ENCODE measurements around the gene MYF5. TPM values are rescaled to one million over a fixed set of nuclear protein-coding genes. Genes with fewer than 3 reads are reported as not detected.

MYF5 gene
- total RNA-seq, 1 experiment from 2014 or later = not detected

GRCh38 chr12:80720516-80720915, 3.8 kb downstream of the MYF5 start:
- Histone ChIP-seq H3K9me3 (no peaks in the 10 kb centered on the region), H3K36me3 (no peaks in the 10 kb centered on the region), H3K4me3 (no peak overlapping the region), H3K27me3 (no peaks in the 10 kb centered on the region)
- DNase-seq = no peak

- no peak overlapping the region for H3K4me3 ChIP-seq
- no peak for DNase-seq
- H3K9me3 ChIP-seq = no peaks in the 10 kb centered on the region
- H3K27me3 ChIP-seq = no peaks in the 10 kb centered on the region
- H3K36me3 ChIP-seq = no peaks in the 10 kb centered on the region
These were observed 4.6 kb downstream of the MYF5 start for GRCh38 chr12:80721326-80721725.

GRCh38 chr12:80745851-80746505, 29.3 kb downstream of the MYF5 start:
- no peaks in the 10 kb centered on the region for H3K36me3 ChIP-seq
- DNase-seq = no peak
- no peak overlapping the region for H3K4me3 ChIP-seq
- no peaks in the 10 kb centered on the region for H3K9me3 ChIP-seq
- H3K27me3 ChIP-seq = no peaks in the 10 kb centered on the region

- no peak for DNase-seq
- no peaks in the 10 kb centered on the region for H3K9me3 ChIP-seq
- no peaks in the 10 kb centered on the region for H3K36me3 ChIP-seq
- H3K4me3 ChIP-seq = no peak overlapping the region
- H3K27me3 ChIP-seq = no peaks in the 10 kb centered on the region
These were observed 31.1 kb downstream of the MYF5 start for GRCh38 chr12:80747800-80748199.

GRCh38 chr12:80749456-80749855, 32.7 kb downstream of the MYF5 start:
- DNase-seq = no peak
- H3K4me3 ChIP-seq = no peak overlapping the region
- H3K27me3 ChIP-seq = no peaks in the 10 kb centered on the region
- no peaks in the 10 kb centered on the region for H3K9me3 ChIP-seq
- no peaks in the 10 kb centered on the region for H3K36me3 ChIP-seq

GRCh38 chr12:80752464-80752863, 35.8 kb downstream of the MYF5 start:
- H3K4me3 ChIP-seq = no peak overlapping the region
- no peaks in the 10 kb centered on the region for H3K27me3 ChIP-seq
- no peaks in the 10 kb centered on the region for H3K36me3 ChIP-seq
- no peaks in the 10 kb centered on the region for H3K9me3 ChIP-seq
- DNase-seq = no peak

GRCh38 chr12:80754274-80754673, 37.6 kb downstream of the MYF5 start:
- H3K9me3 ChIP-seq = no peaks in the 10 kb centered on the region
- no peak overlapping the region for H3K4me3 ChIP-seq
- H3K36me3 ChIP-seq = no peaks in the 10 kb centered on the region
- H3K27me3 ChIP-seq = no peaks in the 10 kb centered on the region
- no peak for DNase-seq

GRCh38 chr12:80756875-80757274, 40.2 kb downstream of the MYF5 start:
- no peaks in the 10 kb centered on the region for H3K36me3 ChIP-seq
- H3K4me3 ChIP-seq = no peak overlapping the region
- no peak for DNase-seq

GRCh38 chr12:80761838-80762237, 45.1 kb downstream of the MYF5 start:
- no peak for DNase-seq
- Histone ChIP-seq H3K4me3 (no peak overlapping the region), H3K27me3 (no peaks in the 10 kb centered on the region), H3K9me3 (no peaks in the 10 kb centered on the region), H3K36me3 (no peaks in the 10 kb centered on the region)

More at GRCh38 chr12:80756875-80757274, 40.2 kb downstream of the MYF5 start:
- Histone ChIP-seq H3K27me3 (no peaks in the 10 kb centered on the region), H3K9me3 (no peaks in the 10 kb centered on the region)

- no peak overlapping the region for H3K4me3 ChIP-seq
- no peaks in the 10 kb centered on the region for H3K9me3 ChIP-seq
- no peaks in the 10 kb centered on the region for H3K36me3 ChIP-seq
- DNase-seq = peak; percentile 16
- no peaks in the 10 kb centered on the region for H3K27me3 ChIP-seq
These were observed 47.2 kb downstream of the MYF5 start for GRCh38 chr12:80763874-80764273.

GRCh38 chr12:80766210-80766609, 49.5 kb downstream of the MYF5 start:
- no peaks in the 10 kb centered on the region for H3K9me3 ChIP-seq
- no peak overlapping the region for H3K4me3 ChIP-seq
- H3K36me3 ChIP-seq = no peaks in the 10 kb centered on the region
- H3K27me3 ChIP-seq = no peaks in the 10 kb centered on the region
- DNase-seq = no peak

- Histone ChIP-seq H3K9me3 (no peaks in the 10 kb centered on the region), H3K4me3 (no peak overlapping the region), H3K36me3 (no peaks in the 10 kb centered on the region), H3K27me3 (no peaks in the 10 kb centered on the region)
- no peak for DNase-seq
These were observed 50.2 kb downstream of the MYF5 start for GRCh38 chr12:80766897-80767296.

Other genes with a start within 250 kb of the MYF5 start
- 0.07 TPM in 1 of 2 replicates, not detected in the other for gene MYF6, start 9.3 kb upstream of the MYF5 start, total RNA-seq (2014; rRNA removed; shearing (Covaris generic); ENCODE audit: low replicate concordance)
- gene LIN7A, start 221.0 kb downstream of the MYF5 start, total RNA-seq (2014; rRNA removed; shearing (Covaris generic); ENCODE audit: low replicate concordance) = 10.9 and 20.1 TPM in 2 replicates

Measured in MG63 (cell line).